ENCODE measurements around the gene TTF1.

Gene TTF1

GRCh38 chr9:132443951-132444607 lies 37.4 kb upstream of the TTF1 start:
- no peaks in the 10 kb centered on the region for H4K20me1 ChIP-seq (ENCODE audit: insufficient read depth, low read length)
- H3K4me3 ChIP-seq (ENCODE audit: low read depth, low read length, poor library complexity, severe bottlenecking) = no peak overlapping the region

DNA sequence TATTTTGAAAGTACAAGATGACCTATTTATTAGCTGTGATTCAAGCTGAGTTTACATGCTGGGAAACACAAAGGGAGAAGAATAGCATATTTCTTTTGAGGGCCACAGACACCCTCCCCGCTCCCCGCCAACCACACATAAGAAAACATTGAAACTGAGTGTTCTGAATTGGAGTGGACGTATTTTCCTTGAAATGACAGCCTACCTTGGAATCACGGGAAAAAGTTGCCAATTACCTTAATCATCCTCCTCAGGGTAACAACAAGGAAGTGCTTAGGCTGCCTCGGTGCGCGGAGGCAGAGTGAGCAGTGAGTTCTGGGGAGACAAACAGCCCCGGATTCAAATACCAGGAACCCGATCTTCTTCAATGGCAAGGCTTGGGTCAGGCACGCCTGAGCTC lies 34.8 kb upstream of the TTF1 start:
- no peak overlapping the region for H3K4me3 ChIP-seq (ENCODE audit: low read depth, low read length, poor library complexity, severe bottlenecking)
- H3K9me2 ChIP-seq (ENCODE audit: low read depth, low read length) = no peaks in the 10 kb centered on the region
- no peak overlapping the region for H3K27ac ChIP-seq (ENCODE audit: low read depth, low read length, poor library complexity, severe bottlenecking)
- no peaks in the 10 kb centered on the region for H3K9me3 ChIP-seq (ENCODE audit: low read length)
- H3K36me3 ChIP-seq (ENCODE audit: insufficient read depth, low read length) = no peaks in the 10 kb centered on the region
- no peaks in the 10 kb centered on the region for H3K4me1 ChIP-seq (ENCODE audit: insufficient read depth, low read length, severe bottlenecking)
- H3F3A ChIP-seq (ENCODE audit: insufficient read depth, low read length) = no peaks in the 10 kb centered on the region
- no peaks in the 10 kb centered on the region for H4K20me1 ChIP-seq (ENCODE audit: insufficient read depth, low read length)
- no peak overlapping the region for H3K4me2 ChIP-seq (ENCODE audit: low read length)
- no peaks in the 10 kb centered on the region for H3K27me3 ChIP-seq (ENCODE audit: insufficient read depth, low read length)
- no peaks in the 10 kb centered on the region for H3K79me2 ChIP-seq (ENCODE audit: insufficient read depth, low read length)
- H3K9ac ChIP-seq (ENCODE audit: low read length) = no peak overlapping the region
- TF ChIP-seq EZH2 (IDR thresholded peaks at IDR 0.05; ENCODE audit: borderline replicate concordance, low read length) (no peak), CTCF (IDR thresholded peaks at IDR 0.05; ENCODE audit: low read length) (no peak)
- no peak overlapping the region for H2AFZ ChIP-seq (ENCODE audit: low read length)

More at GRCh38 chr9:132443951-132444607, 37.4 kb upstream of the TTF1 start:
- H3K36me3 ChIP-seq (ENCODE audit: insufficient read depth, low read length) = no peaks in the 10 kb centered on the region
- H2AFZ ChIP-seq (ENCODE audit: low read length) = no peak overlapping the region
- H3K4me1 ChIP-seq (ENCODE audit: insufficient read depth, low read length, severe bottlenecking) = no peaks in the 10 kb centered on the region
- no peaks in the 10 kb centered on the region for H3K27me3 ChIP-seq (ENCODE audit: insufficient read depth, low read length)
- H3K9ac ChIP-seq (ENCODE audit: low read length) = no peak overlapping the region
- no peaks in the 10 kb centered on the region for H3K9me3 ChIP-seq (ENCODE audit: low read length)
- H3F3A ChIP-seq (ENCODE audit: insufficient read depth, low read length) = no peaks in the 10 kb centered on the region
- no peak for TF ChIP-seq EZH2 (IDR thresholded peaks at IDR 0.05; ENCODE audit: borderline replicate concordance, low read length)
- TF ChIP-seq CTCF (IDR thresholded peaks at IDR 0.05; ENCODE audit: low read length) = no peak
- no peaks in the 10 kb centered on the region for H3K79me2 ChIP-seq (ENCODE audit: insufficient read depth, low read length)
- H3K9me2 ChIP-seq (ENCODE audit: low read depth, low read length) = no peaks in the 10 kb centered on the region
- H3K4me2 ChIP-seq (ENCODE audit: low read length) = no peak overlapping the region
- no peak overlapping the region for H3K27ac ChIP-seq (ENCODE audit: low read depth, low read length, poor library complexity, severe bottlenecking)

GRCh38 chr9:132440735-132441134 lies 34.1 kb upstream of the TTF1 start:
- Histone ChIP-seq H4K20me1 (ENCODE audit: insufficient read depth, low read length) (no peaks in the 10 kb centered on the region), H3K4me2 (ENCODE audit: low read length) (no peak overlapping the region), H3K9me3 (ENCODE audit: low read length) (no peaks in the 10 kb centered on the region), H3K79me2 (ENCODE audit: insufficient read depth, low read length) (no peaks in the 10 kb centered on the region), H3K27me3 (ENCODE audit: insufficient read depth, low read length) (no peaks in the 10 kb centered on the region), H3K9me2 (ENCODE audit: low read depth, low read length) (no peaks in the 10 kb centered on the region), H3K9ac (ENCODE audit: low read length) (no peak overlapping the region), H3K27ac (ENCODE audit: low read depth, low read length, poor library complexity, severe bottlenecking) (no peak overlapping the region), H3K4me1 (ENCODE audit: insufficient read depth, low read length, severe bottlenecking) (no peaks in the 10 kb centered on the region), H2AFZ (ENCODE audit: low read length) (no peak overlapping the region), H3K36me3 (ENCODE audit: insufficient read depth, low read length) (no peaks in the 10 kb centered on the region), H3F3A (ENCODE audit: insufficient read depth, low read length) (no peaks in the 10 kb centered on the region), H3K4me3 (ENCODE audit: low read depth, low read length, poor library complexity, severe bottlenecking) (no peak overlapping the region)
- TF ChIP-seq EZH2 (IDR thresholded peaks at IDR 0.05; ENCODE audit: borderline replicate concordance, low read length) (no peak), CTCF (IDR thresholded peaks at IDR 0.05; ENCODE audit: low read length) (no peak)

All from OCI-LY1 (cell line).